Tibial artery (tissue), 4 donors: ENCODE results near the gene ZNF367.
"Not testable (repeated sequence)": the region's sequence is repeated elsewhere in the genome, so short reads cannot be mapped to it uniquely, and the experiment has no call there.

ENCODE experiments used
- DNase-seq, 2 donors: peaks; one replicate each; pipeline ENCODE4 v3.0.0-alpha.2; 2019
- H3K27ac ChIP-seq, 2 donors: fragments of 200-600 bp; sonication (generic) in 1 of 2; 1 replicate in 1 of 2; 2 replicates in 1 of 2; pipeline ENCODE4 v1.5.1; 2018 to 2019; ENCODE audit warnings: mild to moderate bottlenecking in 1 of 2
- H3K27me3 ChIP-seq, 2 donors: fragments of 200-600 bp; sonication (generic) in 1 of 2; one replicate each; pipeline versions ENCODE4 v1.5.1 to v1.6.0; 2016 to 2019
- H3K36me3 ChIP-seq, 3 donors: fragments of 200-600 bp; sonication (generic) in 2 of 3; one replicate each; pipeline ENCODE4 v1.5.1; 2016 to 2019; ENCODE audit warnings: mild to moderate bottlenecking in 2 of 3
- H3K4me1 ChIP-seq, 4 donors: fragments of 200-600 bp; sonication (generic) in 2 of 4; 1 replicate in 3 of 4; 2 replicates in 1 of 4; pipeline ENCODE4 v1.5.1; 2016 to 2019
- H3K4me3 ChIP-seq, 2 donors: fragments of 200-600 bp; sonication (generic) in 1 of 2; 1 replicate in 1 of 2; 2 replicates in 1 of 2; pipeline ENCODE4 v1.5.1; 2018 to 2019; ENCODE audit warnings: mild to moderate bottlenecking in 2 of 2
- H3K9me3 ChIP-seq, 3 donors: fragments of 200-600 bp; sonication (generic) in 1 of 3; one replicate each; pipeline ENCODE4 v1.5.1; 2016 to 2019
- CTCF ChIP-seq, 2 experiments: fragments of 200-600 bp in 1 of 2; fragments of 450-650 bp in 1 of 2; IDR thresholded peaks; one replicate each; pipeline ENCODE4 v1.5.1; 2017 to 2019; ENCODE audit warnings: antibody characterized with exemption in 2 of 2, mild to moderate bottlenecking in 1 of 2, moderate library complexity in 1 of 2
- intact Hi-C: fragments of 100-400 bp; cut with DNase I; formaldehyde crosslinking; loops from one replicate; pipeline ENCODE4 v1.15.0; 2023; ENCODE audit warnings: low total_unique reads

The ZNF367 gene

GRCh38 chr9:96381696-96382095 lies 36.5 kb downstream of the ZNF367 start:
- intact Hi-C loops, result no loop called here
- Histone ChIP-seq H3K9me3 (no peaks in the 10 kb centered on the region), H3K27ac (no peak overlapping the region), H3K36me3 (peaks cover 0 to 17% (median 0%) of the 10 kb centered on the region in 3 donors), H3K4me1 (peaks cover 0 to 41% (median 14%) of the 10 kb centered on the region in 4 donors), H3K27me3 (no peaks in the 10 kb centered on the region), H3K4me3 (no peak overlapping the region)
- DNase-seq, result no peak
- no peak for TF ChIP-seq CTCF (IDR thresholded peaks at IDR 0.05)

GRCh38 chr9:96381125-96381524 lies 37.0 kb downstream of the ZNF367 start:
- H3K36me3 ChIP-seq, result peaks cover 0 to 17% (median 0%) of the 10 kb centered on the region in 3 donors
- no peak for DNase-seq
- H3K9me3 ChIP-seq, result no peaks in the 10 kb centered on the region
- peaks cover 0 to 41% (median 14%) of the 10 kb centered on the region in 4 donors for H3K4me1 ChIP-seq
- intact Hi-C loops, result no loop called here
- H3K27me3 ChIP-seq, result no peaks in the 10 kb centered on the region
- no peak for TF ChIP-seq CTCF (IDR thresholded peaks at IDR 0.05)
- H3K4me3 ChIP-seq, result no peak overlapping the region
- H3K27ac ChIP-seq, result no peak overlapping the region

- H3K27ac ChIP-seq, result no peak overlapping the region
- H3K36me3 ChIP-seq, result peaks cover 0 to 17% (median 0%) of the 10 kb centered on the region in 3 donors
- H3K9me3 ChIP-seq, result no peaks in the 10 kb centered on the region
- no peak overlapping the region for H3K4me3 ChIP-seq
- H3K27me3 ChIP-seq, result no peaks in the 10 kb centered on the region
- TF ChIP-seq CTCF (IDR thresholded peaks at IDR 0.05), result no peak
- peaks cover 0 to 41% (median 14%) of the 10 kb centered on the region in 4 donors for H3K4me1 ChIP-seq
- no peak for DNase-seq
- intact Hi-C loops, result no loop called here
Measured at GRCh38 chr9:96379461-96379860, 38.7 kb downstream of the ZNF367 start.

GRCh38 chr9:96378187-96378586 lies 40.0 kb downstream of the ZNF367 start:
- no peak for DNase-seq
- intact Hi-C loops, result no loop called here
- no peak for TF ChIP-seq CTCF (IDR thresholded peaks at IDR 0.05)
- Histone ChIP-seq H3K9me3 (no peaks in the 10 kb centered on the region), H3K4me3 (no peak overlapping the region), H3K36me3 (peaks cover 0 to 17% (median 0%) of the 10 kb centered on the region in 3 donors), H3K27ac (no peak overlapping the region), H3K4me1 (peaks cover 0 to 36% (median 14%) of the 10 kb centered on the region in 4 donors), H3K27me3 (no peaks in the 10 kb centered on the region)

- peaks cover 0 to 29% (median 11%) of the 10 kb centered on the region in 4 donors for H3K4me1 ChIP-seq
- no peak for TF ChIP-seq CTCF (IDR thresholded peaks at IDR 0.05)
- H3K27ac ChIP-seq, result no peak overlapping the region
- intact Hi-C loops, result no loop called here
- DNase-seq, result no peak
- H3K9me3 ChIP-seq, result no peaks in the 10 kb centered on the region
- no peak overlapping the region for H3K4me3 ChIP-seq
- peaks cover 0 to 17% (median 0%) of the 10 kb centered on the region in 3 donors for H3K36me3 ChIP-seq
- H3K27me3 ChIP-seq, result no peaks in the 10 kb centered on the region
Measured at GRCh38 chr9:96376891-96377874, 41.0 kb downstream of the ZNF367 start.

GRCh38 chr9:96375507-96375906 lies 42.7 kb downstream of the ZNF367 start:
- peaks cover 0 to 14% (median 4%) of the 10 kb centered on the region in 4 donors for H3K4me1 ChIP-seq
- H3K27me3 ChIP-seq, H3K4me3 ChIP-seq, DNase-seq, intact Hi-C loops, H3K27ac ChIP-seq, H3K9me3 ChIP-seq: not testable (repeated sequence)
- H3K36me3 ChIP-seq, result peaks cover 0 to 10% (median 0%) of the 10 kb centered on the region in 3 donors
